ENCODE results near the gene HLA-DQA1.
"Not testable (repeated sequence)": the region's sequence is repeated elsewhere in the genome, so short reads cannot be mapped to it uniquely, and the experiment has no call there.

HLA-DQA1 gene

GRCh38 chr6:32622545-32623401 is 14.4 kb upstream of the HLA-DQA1 start:
- peak; percentile 30 to 48 for DNase-seq

- DNase-seq = no peak
These were observed 13.5 kb upstream of the HLA-DQA1 start for GRCh38 chr6:32623693-32624092.

- DNase-seq = no peak
These were observed 12.6 kb upstream of the HLA-DQA1 start for GRCh38 chr6:32624565-32624964.

- DNase-seq = no peak
These were observed 12.1 kb upstream of the HLA-DQA1 start for GRCh38 chr6:32625137-32625536.

- DNase-seq = no peak
These were observed 10.0 kb upstream of the HLA-DQA1 start for GRCh38 chr6:32627249-32627648.

GRCh38 chr6:32627831-32628230 is 9.4 kb upstream of the HLA-DQA1 start:
- peak in 1 of 2 experiments; percentile 1 for DNase-seq

GRCh38 chr6:32629793-32630192 is 7.4 kb upstream of the HLA-DQA1 start:
- DNase-seq = not testable (repeated sequence)

GRCh38 chr6:32635526-32636123 is 1.6 kb upstream of the HLA-DQA1 start:
- DNase-seq = no peak

- DNase-seq = no peak
These were observed 677 bp downstream of the HLA-DQA1 start for GRCh38 chr6:32637883-32638282.

- DNase-seq = no peak
These were observed 1.5 kb downstream of the HLA-DQA1 start for GRCh38 chr6:32638532-32639219.

- no peak for DNase-seq
These were observed 2.5 kb downstream of the HLA-DQA1 start for GRCh38 chr6:32639440-32640394.

GRCh38 chr6:32641122-32641521 is 3.9 kb downstream of the HLA-DQA1 start:
- no peak for DNase-seq

GRCh38 chr6:32641785-32642719 is 4.8 kb downstream of the HLA-DQA1 start:
- DNase-seq = not testable (repeated sequence)

GRCh38 chr6:32642720-32643106 is 5.5 kb downstream of the HLA-DQA1 start:
- no peak for DNase-seq

GRCh38 chr6:32643904-32644303 is 6.7 kb downstream of the HLA-DQA1 start:
- DNase-seq = no peak

GRCh38 chr6:32645047-32645703 is 8.0 kb downstream of the HLA-DQA1 start:
- DNase-seq = no peak

GRCh38 chr6:32655203-32655710 is 18.1 kb downstream of the HLA-DQA1 start:
- DNase-seq = no peak

GRCh38 chr6:32657329-32657728 is 20.1 kb downstream of the HLA-DQA1 start:
- DNase-seq = not testable (repeated sequence)

GRCh38 chr6:32657819-32658218 is 20.6 kb downstream of the HLA-DQA1 start:
- DNase-seq = not testable (repeated sequence)

- no peak for DNase-seq
These were observed 21.2 kb downstream of the HLA-DQA1 start for GRCh38 chr6:32658268-32658897.
